ENCODE results near the gene IKZF3.

- TF ChIP-seq CTCF (IDR thresholded peaks at IDR 0.05; ENCODE audit: poor library complexity, severe bottlenecking) (no peak), REST (IDR thresholded peaks at IDR 0.05; ENCODE audit: borderline replicate concordance) (no peak)
Observed at GRCh38 chr17:39836117-39836516, 28.0 kb downstream of the IKZF3 start.

All from neural cell (in vitro differentiated cells).